ENCODE data around the gene BPIFA3.

The BPIFA3 gene

GRCh38 chr20:33263784-33264183, 46.6 kb downstream of the BPIFA3 start:
- no peak for DNase-seq (ENCODE audit: low spot score)

GRCh38 chr20:33267701-33268100, 50.5 kb downstream of the BPIFA3 start:
- no peak for DNase-seq (ENCODE audit: low spot score)

GRCh38 chr20:33272155-33272873, 55.2 kb downstream of the BPIFA3 start:
- DNase-seq (ENCODE audit: low spot score): no peak

- no peak for DNase-seq (ENCODE audit: low spot score)
Observed at GRCh38 chr20:33273117-33273851, 56.1 kb downstream of the BPIFA3 start.

GRCh38 chr20:33275215-33275614, 58.1 kb downstream of the BPIFA3 start:
- DNase-seq (ENCODE audit: low spot score): no peak

GRCh38 chr20:33275871-33276270, 58.7 kb downstream of the BPIFA3 start:
- no peak for DNase-seq (ENCODE audit: low spot score)

- DNase-seq (ENCODE audit: low spot score): no peak
Observed at GRCh38 chr20:33276303-33277113, 59.4 kb downstream of the BPIFA3 start.

Measured in SW480 (cell line).